Vagina (tissue), 2 donors: Measurements from ENCODE around the gene TTC5. TPM values are rescaled to one million over a fixed set of nuclear protein-coding genes. Genes with fewer than 3 reads are reported as not detected.
A peak's percentile ranks its signal among the peaks of the same experiment; 100 is the strongest.

ENCODE experiments used
- DNase-seq, 2 donors: peaks; one replicate each; pipeline ENCODE4 v3.0.0-alpha.2; 2017; ENCODE audit errors: extremely low spot score in 2 of 2
- H3K27ac ChIP-seq: fragments of 200-600 bp; sonication (generic); one replicate; pipeline ENCODE4 v1.5.1; 2019
- H3K27me3 ChIP-seq: fragments of 200-600 bp; sonication (generic); one replicate; pipeline ENCODE4 v1.5.1; 2019
- H3K36me3 ChIP-seq, 2 donors: fragments of 200-600 bp; sonication (generic); one replicate each; pipeline ENCODE4 v1.5.1; 2017 to 2019
- H3K4me1 ChIP-seq: fragments of 200-600 bp; sonication (generic); one replicate; pipeline ENCODE4 v1.5.1; 2019
- H3K4me3 ChIP-seq, 2 donors: fragments of 200-600 bp; sonication (generic); 1 replicate in 1 of 2; 2 replicates in 1 of 2; pipeline ENCODE4 v1.5.1; 2016 to 2019
- H3K9me3 ChIP-seq: fragments of 200-600 bp; sonication (generic); one replicate; pipeline ENCODE4 v1.5.1; 2019
- POLR2A ChIP-seq, 2 donors: fragments of 450-650 bp; IDR thresholded peaks; one replicate each; pipeline ENCODE4 v1.6.1; 2017; ENCODE audit warnings: antibody characterized with exemption in 2 of 2, mild to moderate bottlenecking in 2 of 2, moderate library complexity in 2 of 2
- POLR2AphosphoS5 ChIP-seq, 2 donors: sonication (generic); formaldehyde crosslinking; IDR thresholded peaks; one replicate each; pipeline ENCODE4 v1.9.0; 2017; ENCODE audit warnings: antibody characterized with exemption in 2 of 2, mild to moderate bottlenecking in 2 of 2, low read depth in 1 of 2; ENCODE audit not compliant: insufficient read depth in 1 of 2
- intact Hi-C: fragments of 100-400 bp; cut with DNase I; formaldehyde crosslinking; loops from one replicate; pipeline ENCODE4 v1.15.1; 2023
- small RNA-seq: library from RNA; depleted of rRNA; stranded (forward); fragments of <200 nt; gene quantifications from one replicate; pipeline ENCODE3, GENCODE V24; 2016
- total RNA-seq: library from RNA; depleted of rRNA; stranded (reverse); fragments of >200 nt; gene quantifications from one replicate; pipeline ENCODE4 v1.2.3, GENCODE V29; 2016
- TF ChIP-seq, protein P1 (sequence below), 3 experiments: fragments of 450-650 bp in 2 of 3; fragments of 200-600 bp in 1 of 3; sonication (generic) in 1 of 3; IDR thresholded peaks; one replicate each; pipeline ENCODE4 v1.5.1; 2017 to 2019; ENCODE audit warnings: antibody characterized with exemption in 3 of 3, mild to moderate bottlenecking in 2 of 3, moderate library complexity in 2 of 3

Gene TTC5
- total RNA-seq, 1 donor from 2014 or later = 10.8 TPM

DNA sequence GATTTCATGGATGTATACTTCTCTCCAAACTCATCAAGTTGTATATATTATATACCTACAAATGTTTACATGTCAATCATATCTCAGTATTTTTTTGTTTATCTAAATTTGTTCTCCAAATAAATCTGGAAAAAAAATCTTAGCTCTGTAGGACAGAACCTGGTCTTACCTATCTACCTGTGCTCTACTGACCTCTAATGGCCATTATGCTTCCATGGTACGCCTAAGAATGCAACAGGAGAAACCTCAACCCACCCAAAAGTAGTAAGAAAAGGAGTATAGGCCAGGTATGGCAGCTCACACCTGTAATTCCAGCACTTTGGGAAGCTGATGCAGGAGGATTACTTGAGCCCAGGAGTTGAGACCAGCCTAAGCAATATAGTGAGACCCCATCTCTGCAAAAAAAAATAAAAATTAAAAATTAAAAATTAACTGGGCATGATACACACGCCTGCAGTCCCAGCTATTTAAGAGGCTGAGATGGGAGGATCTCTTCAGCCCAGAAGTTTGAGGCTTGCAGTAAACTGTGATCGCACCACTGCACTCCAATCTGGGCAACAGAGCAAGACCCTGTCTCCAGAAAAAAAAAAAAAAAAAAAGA lies 58.0 kb downstream of the TTC5 start:
- H3K4me3 ChIP-seq = no peak overlapping the region
- H3K27me3 ChIP-seq = no peaks in the 10 kb centered on the region
- no peak for DNase-seq
- H3K9me3 ChIP-seq = peaks cover 3% of the 10 kb centered on the region
- H3K27ac ChIP-seq = no peak overlapping the region
- TF ChIP-seq, protein P1, sequence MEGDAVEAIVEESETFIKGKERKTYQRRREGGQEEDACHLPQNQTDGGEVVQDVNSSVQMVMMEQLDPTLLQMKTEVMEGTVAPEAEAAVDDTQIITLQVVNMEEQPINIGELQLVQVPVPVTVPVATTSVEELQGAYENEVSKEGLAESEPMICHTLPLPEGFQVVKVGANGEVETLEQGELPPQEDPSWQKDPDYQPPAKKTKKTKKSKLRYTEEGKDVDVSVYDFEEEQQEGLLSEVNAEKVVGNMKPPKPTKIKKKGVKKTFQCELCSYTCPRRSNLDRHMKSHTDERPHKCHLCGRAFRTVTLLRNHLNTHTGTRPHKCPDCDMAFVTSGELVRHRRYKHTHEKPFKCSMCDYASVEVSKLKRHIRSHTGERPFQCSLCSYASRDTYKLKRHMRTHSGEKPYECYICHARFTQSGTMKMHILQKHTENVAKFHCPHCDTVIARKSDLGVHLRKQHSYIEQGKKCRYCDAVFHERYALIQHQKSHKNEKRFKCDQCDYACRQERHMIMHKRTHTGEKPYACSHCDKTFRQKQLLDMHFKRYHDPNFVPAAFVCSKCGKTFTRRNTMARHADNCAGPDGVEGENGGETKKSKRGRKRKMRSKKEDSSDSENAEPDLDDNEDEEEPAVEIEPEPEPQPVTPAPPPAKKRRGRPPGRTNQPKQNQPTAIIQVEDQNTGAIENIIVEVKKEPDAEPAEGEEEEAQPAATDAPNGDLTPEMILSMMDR (IDR thresholded peaks at IDR 0.05) = no peak
- TF ChIP-seq POLR2A (IDR thresholded peaks at IDR 0.05) (no peak), POLR2AphosphoS5 (IDR thresholded peaks at IDR 0.05; ENCODE audit: insufficient read depth in 1 of 2, low read depth in 1 of 2) (no peak)
- intact Hi-C loops = no loop called here
- no peaks in the 10 kb centered on the region for H3K4me1 ChIP-seq
- no peaks in the 10 kb centered on the region for H3K36me3 ChIP-seq

Small RNA genes within 50 kb of the gene (small RNA-seq; reads per million reads assigned to genes)
- gene SNORA79B (not detected), gene SNORD126 (418 reads per million, percentile 98 among the genes with 10 or more reads in this experiment)

Other genes starting within 250 kb of the TTC5 start
- not detected for gene OR4L1, start 245.9 kb downstream of the TTC5 start, total RNA-seq
- gene OR4K17, start 195.2 kb downstream of the TTC5 start, total RNA-seq = not detected
- gene OR4N5, start 167.1 kb downstream of the TTC5 start, total RNA-seq = not detected
- gene OR11G2, start 115.1 kb downstream of the TTC5 start, total RNA-seq = not detected
- not detected for gene OR11H6, start 82.2 kb downstream of the TTC5 start, total RNA-seq
- gene OR11H7, start 77.0 kb downstream of the TTC5 start, total RNA-seq = not detected
- not detected for gene OR11H4, start 66.7 kb downstream of the TTC5 start, total RNA-seq
- 38.5 TPM for gene CCNB1IP1, start 27.3 kb upstream of the TTC5 start, total RNA-seq
- 5.9 TPM for gene PARP2, start 37.7 kb upstream of the TTC5 start, total RNA-seq
- 24.6 TPM for gene TEP1, start 107.5 kb upstream of the TTC5 start, total RNA-seq
- gene KLHL33, start 130.2 kb upstream of the TTC5 start, total RNA-seq = 1.2 TPM
- 60.9 TPM for gene OSGEP, start 148.9 kb upstream of the TTC5 start, total RNA-seq
- gene APEX1, start 149.3 kb upstream of the TTC5 start, total RNA-seq = 95.5 TPM
- 24.1 TPM for gene PIP4P1, start 155.5 kb upstream of the TTC5 start, total RNA-seq
- gene PNP, start 163.5 kb upstream of the TTC5 start, total RNA-seq = 64.6 TPM
- not detected for gene RNASE10, start 199.6 kb upstream of the TTC5 start, total RNA-seq